ENCODE data around the gene ENTPD8. TPM values are rescaled to one million over a fixed set of nuclear protein-coding genes. Genes with fewer than 3 reads are reported as not detected.
A peak's percentile ranks its signal among the peaks of the same experiment; 100 is the strongest.

The ENTPD8 gene
- total and polyA plus RNA-seq, 2 of the 13 experiments (the other 11 are each of a cell fraction or from before 2014, with no cell fraction given): 0.26 to 0.44 TPM

DNA sequence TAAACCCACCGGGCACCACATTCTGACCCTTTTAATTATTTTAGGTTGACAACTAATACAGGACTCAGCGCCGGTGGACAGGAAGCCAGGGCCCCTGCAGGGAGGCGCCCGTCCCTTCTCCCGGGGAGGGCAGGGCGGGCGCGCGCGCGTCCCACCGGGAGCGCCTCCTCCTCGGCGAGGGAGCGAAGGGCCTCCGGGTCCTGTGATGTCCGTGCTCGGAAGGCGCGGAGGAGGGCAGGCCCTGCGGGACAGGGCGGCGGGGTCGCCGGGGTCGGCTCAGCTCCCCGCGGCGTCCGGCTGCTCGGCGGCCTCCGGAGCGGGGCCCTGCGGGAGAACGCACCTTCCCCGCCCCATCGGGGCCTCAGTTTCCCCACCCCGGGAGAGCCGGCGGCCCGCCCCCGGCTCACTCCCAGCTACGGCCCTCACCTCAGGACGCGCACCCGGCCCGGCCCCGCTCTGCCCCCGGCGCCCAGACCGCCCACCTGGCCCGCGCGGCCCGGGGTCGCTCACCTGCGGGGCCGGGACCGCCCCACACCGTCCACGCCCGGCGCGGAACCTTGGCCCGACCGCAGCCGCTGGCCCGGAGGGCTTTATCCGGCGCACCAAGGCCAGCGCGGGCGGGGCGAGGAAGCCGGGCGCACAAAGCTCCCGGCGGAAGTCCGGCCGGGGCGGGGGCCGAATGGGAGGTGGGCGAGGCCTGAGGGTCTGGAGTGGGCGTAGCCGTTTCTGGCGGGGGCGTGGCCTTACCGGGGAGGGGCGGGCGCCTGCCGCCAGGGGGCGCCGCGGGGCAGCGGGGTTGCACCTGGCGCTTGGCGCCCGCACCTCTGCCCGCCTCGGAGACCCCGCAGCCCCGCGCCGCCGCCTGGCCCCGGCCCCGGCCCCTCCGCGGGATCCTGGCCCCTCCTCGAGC, 18.3 kb downstream of the ENTPD8 start, which contains the start of the genes EXD3 and NOXA1 (continued):
- TF ChIP-seq, protein P1, sequence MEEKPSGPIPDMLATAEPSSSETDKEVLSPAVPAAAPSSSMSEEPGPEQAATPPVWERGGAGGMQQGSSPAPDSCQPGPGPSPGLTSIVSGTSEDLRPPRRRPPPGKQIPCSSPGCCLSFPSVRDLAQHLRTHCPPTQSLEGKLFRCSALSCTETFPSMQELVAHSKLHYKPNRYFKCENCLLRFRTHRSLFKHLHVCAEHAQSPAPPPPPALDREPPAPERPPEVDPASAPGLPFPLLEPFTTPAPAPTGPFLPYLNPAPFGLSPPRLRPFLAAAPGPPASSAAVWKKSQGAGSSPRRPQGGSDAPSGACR (CRISPR knock-in tag; IDR thresholded peaks at IDR 0.05): peak; percentile 69; the same call in 1 of the 2 replicates
- no peak for TF ChIP-seq SYNCRIP (IDR thresholded peaks at IDR 0.05; ENCODE audit: insufficient read depth, low read depth, low read length)
- no peak for TF ChIP-seq HOXA7 (CRISPR knock-in tag; IDR thresholded peaks at IDR 0.05)
- no peak for TF ChIP-seq ZNF207 (IDR thresholded peaks at IDR 0.05; ENCODE audit: borderline replicate concordance)
- no peak for TF ChIP-seq RORA (CRISPR knock-in tag; IDR thresholded peaks at IDR 0.05)
- TF ChIP-seq MAF1 (CRISPR knock-in tag; IDR thresholded peaks at IDR 0.05; ENCODE audit: borderline replicate concordance): no peak
- TF ChIP-seq ZNF883 (CRISPR knock-in tag; IDR thresholded peaks at IDR 0.05; ENCODE audit: not compliant biosample characterization): no peak
- no peak for TF ChIP-seq RAD51 (IDR thresholded peaks at IDR 0.05; ENCODE audit: borderline replicate concordance)
- TF ChIP-seq, protein P2, sequence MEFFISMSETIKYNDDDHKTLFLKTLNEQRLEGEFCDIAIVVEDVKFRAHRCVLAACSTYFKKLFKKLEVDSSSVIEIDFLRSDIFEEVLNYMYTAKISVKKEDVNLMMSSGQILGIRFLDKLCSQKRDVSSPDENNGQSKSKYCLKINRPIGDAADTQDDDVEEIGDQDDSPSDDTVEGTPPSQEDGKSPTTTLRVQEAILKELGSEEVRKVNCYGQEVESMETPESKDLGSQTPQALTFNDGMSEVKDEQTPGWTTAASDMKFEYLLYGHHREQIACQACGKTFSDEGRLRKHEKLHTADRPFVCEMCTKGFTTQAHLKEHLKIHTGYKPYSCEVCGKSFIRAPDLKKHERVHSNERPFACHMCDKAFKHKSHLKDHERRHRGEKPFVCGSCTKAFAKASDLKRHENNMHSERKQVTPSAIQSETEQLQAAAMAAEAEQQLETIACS (CRISPR knock-in tag; IDR thresholded peaks at IDR 0.05): peak; percentile 64
- TF ChIP-seq ELF1 (CRISPR knock-in tag; IDR thresholded peaks at IDR 0.05): peak; percentile 69
- TF ChIP-seq, protein P3, sequence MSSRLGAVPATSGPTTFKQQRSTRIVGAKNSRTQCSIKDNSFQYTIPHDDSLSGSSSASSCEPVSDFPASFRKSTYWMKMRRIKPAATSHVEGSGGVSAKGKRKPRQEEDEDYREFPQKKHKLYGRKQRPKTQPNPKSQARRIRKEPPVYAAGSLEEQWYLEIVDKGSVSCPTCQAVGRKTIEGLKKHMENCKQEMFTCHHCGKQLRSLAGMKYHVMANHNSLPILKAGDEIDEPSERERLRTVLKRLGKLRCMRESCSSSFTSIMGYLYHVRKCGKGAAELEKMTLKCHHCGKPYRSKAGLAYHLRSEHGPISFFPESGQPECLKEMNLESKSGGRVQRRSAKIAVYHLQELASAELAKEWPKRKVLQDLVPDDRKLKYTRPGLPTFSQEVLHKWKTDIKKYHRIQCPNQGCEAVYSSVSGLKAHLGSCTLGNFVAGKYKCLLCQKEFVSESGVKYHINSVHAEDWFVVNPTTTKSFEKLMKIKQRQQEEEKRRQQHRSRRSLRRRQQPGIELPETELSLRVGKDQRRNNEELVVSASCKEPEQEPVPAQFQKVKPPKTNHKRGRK (CRISPR knock-in tag; IDR thresholded peaks at IDR 0.05): no peak
- no peak; the same call in 1 of the 2 replicates for TF ChIP-seq ZSCAN20 (CRISPR knock-in tag; IDR thresholded peaks at IDR 0.05; ENCODE audit: borderline replicate concordance)
- TF ChIP-seq, protein P4, sequence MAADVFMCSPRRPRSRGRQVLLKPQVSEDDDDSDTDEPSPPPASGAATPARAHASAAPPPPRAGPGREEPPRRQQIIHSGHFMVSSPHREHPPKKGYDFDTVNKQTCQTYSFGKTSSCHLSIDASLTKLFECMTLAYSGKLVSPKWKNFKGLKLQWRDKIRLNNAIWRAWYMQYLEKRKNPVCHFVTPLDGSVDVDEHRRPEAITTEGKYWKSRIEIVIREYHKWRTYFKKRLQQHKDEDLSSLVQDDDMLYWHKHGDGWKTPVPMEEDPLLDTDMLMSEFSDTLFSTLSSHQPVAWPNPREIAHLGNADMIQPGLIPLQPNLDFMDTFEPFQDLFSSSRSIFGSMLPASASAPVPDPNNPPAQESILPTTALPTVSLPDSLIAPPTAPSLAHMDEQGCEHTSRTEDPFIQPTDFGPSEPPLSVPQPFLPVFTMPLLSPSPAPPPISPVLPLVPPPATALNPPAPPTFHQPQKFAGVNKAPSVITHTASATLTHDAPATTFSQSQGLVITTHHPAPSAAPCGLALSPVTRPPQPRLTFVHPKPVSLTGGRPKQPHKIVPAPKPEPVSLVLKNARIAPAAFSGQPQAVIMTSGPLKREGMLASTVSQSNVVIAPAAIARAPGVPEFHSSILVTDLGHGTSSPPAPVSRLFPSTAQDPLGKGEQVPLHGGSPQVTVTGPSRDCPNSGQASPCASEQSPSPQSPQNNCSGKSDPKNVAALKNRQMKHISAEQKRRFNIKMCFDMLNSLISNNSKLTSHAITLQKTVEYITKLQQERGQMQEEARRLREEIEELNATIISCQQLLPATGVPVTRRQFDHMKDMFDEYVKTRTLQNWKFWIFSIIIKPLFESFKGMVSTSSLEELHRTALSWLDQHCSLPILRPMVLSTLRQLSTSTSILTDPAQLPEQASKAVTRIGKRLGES (CRISPR knock-in tag; IDR thresholded peaks at IDR 0.05; ENCODE audit: borderline replicate concordance): no peak
- 0 out of 2 replicates have a peak, but pooled peaks have one; percentile 56 for TF ChIP-seq STAT5B (CRISPR knock-in tag; IDR thresholded peaks at IDR 0.05)
- TF ChIP-seq, protein P5, sequence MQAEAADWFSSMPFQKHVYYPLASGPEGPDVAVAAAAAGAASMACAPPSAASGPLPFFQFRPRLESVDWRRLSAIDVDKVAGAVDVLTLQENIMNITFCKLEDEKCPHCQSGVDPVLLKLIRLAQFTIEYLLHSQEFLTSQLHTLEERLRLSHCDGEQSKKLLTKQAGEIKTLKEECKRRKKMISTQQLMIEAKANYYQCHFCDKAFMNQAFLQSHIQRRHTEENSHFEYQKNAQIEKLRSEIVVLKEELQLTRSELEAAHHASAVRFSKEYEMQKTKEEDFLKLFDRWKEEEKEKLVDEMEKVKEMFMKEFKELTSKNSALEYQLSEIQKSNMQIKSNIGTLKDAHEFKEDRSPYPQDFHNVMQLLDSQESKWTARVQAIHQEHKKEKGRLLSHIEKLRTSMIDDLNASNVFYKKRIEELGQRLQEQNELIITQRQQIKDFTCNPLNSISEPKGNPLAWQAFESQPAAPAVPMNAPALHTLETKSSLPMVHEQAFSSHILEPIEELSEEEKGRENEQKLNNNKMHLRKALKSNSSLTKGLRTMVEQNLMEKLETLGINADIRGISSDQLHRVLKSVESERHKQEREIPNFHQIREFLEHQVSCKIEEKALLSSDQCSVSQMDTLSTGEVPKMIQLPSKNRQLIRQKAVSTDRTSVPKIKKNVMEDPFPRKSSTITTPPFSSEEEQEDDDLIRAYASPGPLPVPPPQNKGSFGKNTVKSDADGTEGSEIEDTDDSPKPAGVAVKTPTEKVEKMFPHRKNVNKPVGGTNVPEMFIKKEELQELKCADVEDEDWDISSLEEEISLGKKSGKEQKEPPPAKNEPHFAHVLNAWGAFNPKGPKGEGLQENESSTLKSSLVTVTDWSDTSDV (CRISPR knock-in tag; IDR thresholded peaks at IDR 0.05): no peak
- peak; percentile 71 for TF ChIP-seq ZNF749 (CRISPR knock-in tag; IDR thresholded peaks at IDR 0.05; ENCODE audit: borderline replicate concordance)
- no peak for TF ChIP-seq ZNF224 (CRISPR knock-in tag; IDR thresholded peaks at IDR 0.05)
